Neuronal stem cell (in vitro differentiated cells): ENCODE measurements around the gene GMFB.
"Not testable (repeated sequence)": the region's sequence is repeated elsewhere in the genome, so short reads cannot be mapped to it uniquely, and the experiment has no call there.

ENCODE experiments used
- DNase-seq: peaks from one replicate; pipeline ENCODE4 v3.0.0-alpha.2; 2013; ENCODE audit warnings: low spot score
- H2AFZ ChIP-seq: one replicate; pipeline ENCODE4 v1.6.1; 2013; ENCODE audit warnings: mild to moderate bottlenecking, low read length, inconsistent platforms
- H2AK5ac ChIP-seq: 2 replicates; pipeline ENCODE4 v1.6.1; 2013; ENCODE audit warnings: low read depth, mild to moderate bottlenecking, inconsistent platforms, low read length, moderate library complexity, mixed read lengths
- H2BK120ac ChIP-seq: 2 replicates; pipeline ENCODE4 v1.6.1; 2013; ENCODE audit warnings: low read depth, mild to moderate bottlenecking, inconsistent platforms, low read length, moderate library complexity, mixed read lengths
- H2BK12ac ChIP-seq: one replicate; pipeline ENCODE4 v1.6.1; 2013; ENCODE audit warnings: low read length, inconsistent platforms
- H2BK15ac ChIP-seq: 2 replicates; pipeline ENCODE4 v1.6.1; 2013; ENCODE audit warnings: mild to moderate bottlenecking, low read length, inconsistent platforms, mixed read lengths
- H2BK5ac ChIP-seq: one replicate; pipeline ENCODE4 v1.6.1; 2013; ENCODE audit warnings: inconsistent platforms, mild to moderate bottlenecking, low read length, moderate library complexity
- H3K14ac ChIP-seq: one replicate; pipeline ENCODE4 v1.6.1; 2013; ENCODE audit warnings: low read length, inconsistent platforms
- H3K18ac ChIP-seq: 2 replicates; pipeline ENCODE4 v1.6.1; 2013; ENCODE audit warnings: low read length, inconsistent platforms
- H3K23ac ChIP-seq: 2 replicates; pipeline ENCODE4 v1.6.1; 2013; ENCODE audit warnings: low read depth, mild to moderate bottlenecking, mixed read lengths, low read length, inconsistent platforms; ENCODE audit not compliant: poor library complexity
- H3K27ac ChIP-seq: replicated peaks from 3 replicates; pipeline ENCODE4 v1.5.1; 2013; ENCODE audit warnings: low read length, inconsistent platforms
- H3K27me3 ChIP-seq, 3 experiments: 2 replicates each; pipeline ENCODE4 v1.6.1; 2013; ENCODE audit warnings: low read length in 3 of 3, mild to moderate bottlenecking in 2 of 3, inconsistent platforms in 1 of 3, low read depth in 1 of 3, mixed read lengths in 1 of 3, moderate library complexity in 1 of 3; ENCODE audit not compliant: control insufficient read depth in 3 of 3, insufficient read depth in 3 of 3
- H3K36me3 ChIP-seq, 2 donors: replicated peaks in 1 of 2; 2 replicates each; pipeline ENCODE4 v1.6.1; 2013; ENCODE audit warnings: low read length in 2 of 2; ENCODE audit not compliant: control insufficient read depth in 2 of 2, insufficient read depth in 2 of 2
- H3K4ac ChIP-seq: 2 replicates; pipeline ENCODE4 v1.6.1; 2013; ENCODE audit warnings: inconsistent platforms, mild to moderate bottlenecking, low read length, moderate library complexity
- H3K4me1 ChIP-seq, 2 donors: 1 replicate in 1 of 2; 2 replicates in 1 of 2; pipeline ENCODE4 v1.6.1; 2013; ENCODE audit warnings: low read length in 2 of 2, low read depth in 1 of 2; ENCODE audit not compliant: control insufficient read depth in 2 of 2, insufficient read depth in 1 of 2
- H3K4me2 ChIP-seq: one replicate; pipeline ENCODE4 v1.6.1; 2013; ENCODE audit warnings: mild to moderate bottlenecking, low read length, inconsistent platforms; ENCODE audit not compliant: insufficient read depth, poor library complexity, severe bottlenecking
- H3K4me3 ChIP-seq, 2 donors: 2 replicates each; pipeline ENCODE4 v1.5.1; 2013; ENCODE audit warnings: low read length in 2 of 2, mild to moderate bottlenecking in 2 of 2, inconsistent platforms in 1 of 2, moderate library complexity in 1 of 2
- H3K79me1 ChIP-seq: one replicate; pipeline ENCODE4 v1.6.1; 2013; ENCODE audit warnings: low read depth, mild to moderate bottlenecking, inconsistent platforms, low read length, moderate library complexity
- H3K9ac ChIP-seq: one replicate; pipeline ENCODE4 v1.6.1; 2013; ENCODE audit warnings: mild to moderate bottlenecking, low read depth, low read length, inconsistent platforms; ENCODE audit not compliant: poor library complexity
- H3K9me3 ChIP-seq, 2 donors: replicated peaks in 1 of 2; 2 replicates each; pipeline versions ENCODE3 to v1.6.1; 2013; ENCODE audit warnings: low read length in 2 of 2, mild to moderate bottlenecking in 2 of 2, inconsistent platforms in 1 of 2, low read depth in 1 of 2, mixed read lengths in 1 of 2, moderate library complexity in 1 of 2; ENCODE audit not compliant: control insufficient read depth in 2 of 2, insufficient read depth in 1 of 2
- H4K8ac ChIP-seq: one replicate; pipeline ENCODE4 v1.6.1; 2013; ENCODE audit warnings: low read depth, mild to moderate bottlenecking, inconsistent platforms, low read length, moderate library complexity
- H4K91ac ChIP-seq: one replicate; pipeline ENCODE4 v1.6.1; 2013; ENCODE audit warnings: low read length, low read depth, mild to moderate bottlenecking, inconsistent platforms; ENCODE audit not compliant: poor library complexity
- WGBS, 2 donors: extraction: QIAGEN DNeasy Blood & Tissue Kit; methylation state at CpG; one replicate each; pipeline ENCODE4 v1.1.7; 2013; ENCODE audit warnings: missing lambda C conversion rate in 2 of 2, mixed read lengths in 1 of 2; ENCODE audit not compliant: insufficient read length in 2 of 2, insufficient replicate concordance in 1 of 2; ENCODE audit errors: extremely low coverage in 2 of 2; 5-methylcytosine and 5-hydroxymethylcytosine counted together

Gene GMFB

DNA sequence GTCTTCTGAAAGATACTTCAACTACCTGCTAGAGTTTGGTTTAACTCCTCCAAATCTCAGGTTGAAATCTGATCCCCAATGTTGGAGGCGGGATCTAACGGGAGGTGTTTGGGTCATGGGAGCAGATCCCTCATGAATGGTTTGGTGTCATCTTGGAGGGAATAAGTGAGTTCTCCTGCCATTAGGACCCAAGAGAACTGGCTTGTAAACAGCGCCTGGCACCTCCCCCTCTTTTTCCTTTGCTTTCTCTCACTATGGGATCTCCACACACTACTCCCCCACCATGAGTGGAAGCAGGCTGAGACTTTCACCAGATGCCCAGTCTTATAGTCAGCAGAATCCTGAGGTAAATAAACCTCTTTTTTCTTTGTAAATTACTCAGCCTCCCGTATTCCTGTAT lies 50.1 kb downstream of the GMFB start:
- no CpG with 5 or more reads among the region's 4 CpGs for WGBS, 2 donors

DNA sequence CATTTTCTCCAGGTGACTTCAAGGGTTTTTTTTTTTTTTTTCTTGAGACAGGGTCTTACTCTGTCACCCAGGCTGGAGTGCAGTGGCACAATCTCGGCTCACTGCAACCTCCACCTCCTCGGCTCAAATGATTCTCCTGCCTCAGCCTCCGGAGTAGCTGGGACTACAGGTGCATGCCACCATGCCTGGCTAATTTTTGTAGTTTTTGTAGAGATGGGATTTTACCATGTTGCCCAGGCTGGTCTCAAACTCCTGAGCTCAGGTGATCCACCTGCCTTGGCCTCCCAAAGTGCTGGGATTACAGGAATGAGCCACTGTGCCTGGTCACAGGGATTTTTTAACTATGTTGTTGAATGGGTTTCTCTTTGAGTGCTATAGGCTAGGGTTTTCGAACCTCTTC lies 50.8 kb downstream of the GMFB start:
- H3K23ac ChIP-seq, H2BK12ac ChIP-seq, H2BK15ac ChIP-seq, H2BK120ac ChIP-seq, H3K4ac ChIP-seq, DNase-seq, H3K18ac ChIP-seq, H4K91ac ChIP-seq, H3K14ac ChIP-seq, H3K9ac ChIP-seq, H4K8ac ChIP-seq, H3K4me3 ChIP-seq, H3K9me3 ChIP-seq, H2AFZ ChIP-seq, H3K4me2 ChIP-seq, H2AK5ac ChIP-seq, H2BK5ac ChIP-seq, H3K27ac ChIP-seq, H3K27me3 ChIP-seq, H3K79me1 ChIP-seq: not testable (repeated sequence)
- Histone ChIP-seq H3K4me1 (peaks cover 9 to 11% of the 10 kb centered on the region in 2 donors), H3K36me3 (peaks cover 0 to 51% of the 10 kb centered on the region in 2 donors)
- no CpG with 5 or more reads among the region's 4 CpGs for WGBS, 2 donors

More for the DNA sequence above, 50.1 kb downstream of the GMFB start:
- Histone ChIP-seq H3K36me3 (peaks cover 0 to 43% of the 10 kb centered on the region in 2 donors), H3K18ac (no peak overlapping the region), H2BK12ac (no peak overlapping the region), H3K23ac (no peak overlapping the region), H2AFZ (no peak overlapping the region), H3K27me3 (no peaks in the 10 kb centered on the region), H2BK120ac (no peak overlapping the region), H3K9me3 (peaks cover 0 to 9% of the 10 kb centered on the region in 2 donors), H4K91ac (no peak overlapping the region), H3K4me1 (peaks cover 9 to 11% of the 10 kb centered on the region in 2 donors), H3K4me3 (no peak overlapping the region), H4K8ac (no peak overlapping the region), H3K4ac (no peak overlapping the region), H3K79me1 (peaks cover 2% of the 10 kb centered on the region), H2BK15ac (no peak overlapping the region), H3K4me2 (no peak overlapping the region), H3K9ac (no peak overlapping the region), H2AK5ac (no peak overlapping the region), H3K14ac (no peak overlapping the region), H2BK5ac (no peak overlapping the region), H3K27ac (peak overlapping the region; percentile 6)
- DNase-seq: no peak

DNA sequence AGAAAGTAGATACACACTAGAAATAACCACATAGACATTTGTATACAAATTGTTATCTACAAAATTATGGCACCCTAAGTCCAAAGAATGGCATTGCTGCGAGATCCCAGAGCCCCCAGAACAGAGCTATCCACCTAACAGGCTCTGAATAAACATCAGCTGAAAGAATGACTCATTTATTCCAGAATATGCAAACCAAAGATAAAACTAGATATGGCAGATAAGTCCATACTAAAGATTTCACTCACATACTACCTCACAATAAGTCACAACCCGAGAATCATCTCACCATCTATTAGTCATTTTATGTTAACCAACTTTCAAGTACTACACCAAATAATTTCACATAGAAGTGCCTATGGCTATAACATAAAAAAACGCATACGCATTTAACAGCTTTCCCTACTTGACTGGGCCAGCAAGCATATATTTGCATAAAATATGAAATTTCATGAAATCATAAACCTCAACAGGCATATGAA lies 53.2 kb downstream of the GMFB start:
- Histone ChIP-seq H2AFZ (no peak overlapping the region), H3K27ac (no peak overlapping the region), H3K27me3 (no peaks in the 10 kb centered on the region), H3K4me1 (peaks cover 8 to 9% of the 10 kb centered on the region in 2 donors), H4K8ac (no peak overlapping the region), H2BK15ac (no peak overlapping the region), H3K18ac (no peak overlapping the region), H3K79me1 (peaks cover 4% of the 10 kb centered on the region), H3K9me3 (peaks cover 0 to 9% of the 10 kb centered on the region in 2 donors), H3K9ac (no peak overlapping the region), H3K4me2 (no peak overlapping the region), H2BK120ac (no peak overlapping the region), H2AK5ac (no peak overlapping the region), H3K23ac (no peak overlapping the region), H2BK5ac (no peak overlapping the region), H3K4ac (no peak overlapping the region), H4K91ac (no peak overlapping the region), H3K14ac (no peak overlapping the region), H2BK12ac (no peak overlapping the region), H3K4me3 (no peak overlapping the region), H3K36me3 (peaks cover 0 to 74% of the 10 kb centered on the region in 2 donors)
- DNase-seq: no peak
- WGBS, 2 donors: no CpG with 5 or more reads among the region's 4 CpGs

DNA sequence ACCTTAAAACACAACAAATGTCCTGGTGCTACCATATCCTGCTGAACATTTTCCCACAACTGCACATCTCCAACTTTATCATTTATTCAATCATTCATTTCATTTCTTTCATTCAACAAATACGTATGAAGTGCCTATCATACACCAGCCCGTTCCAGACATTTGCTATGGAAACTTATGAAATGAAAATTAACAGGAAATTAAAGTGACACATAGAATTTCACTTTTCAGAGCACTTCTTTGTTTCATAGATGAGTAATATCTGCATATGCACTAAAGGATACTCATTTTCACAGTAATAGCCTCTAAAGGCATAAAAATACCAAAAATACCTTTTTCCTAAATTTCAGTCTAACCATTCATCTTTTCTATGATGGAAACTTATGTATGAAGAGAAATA lies 60.3 kb downstream of the GMFB start:
- Histone ChIP-seq H2AFZ (no peak overlapping the region), H3K36me3 (peaks cover 9 to 98% of the 10 kb centered on the region in 2 donors), H3K18ac (no peak overlapping the region), H2BK120ac (no peak overlapping the region), H3K14ac (no peak overlapping the region), H3K9ac (no peak overlapping the region), H2BK15ac (no peak overlapping the region), H4K91ac (no peak overlapping the region), H3K4me1 (no peaks in the 10 kb centered on the region), H3K27ac (no peak overlapping the region), H3K4me3 (no peak overlapping the region), H3K4ac (no peak overlapping the region), H3K9me3 (no peaks in the 10 kb centered on the region), H3K4me2 (no peak overlapping the region), H3K23ac (no peak overlapping the region), H3K79me1 (peaks cover 2% of the 10 kb centered on the region), H4K8ac (no peak overlapping the region), H2BK5ac (no peak overlapping the region), H2AK5ac (no peak overlapping the region), H3K27me3 (no peaks in the 10 kb centered on the region), H2BK12ac (no peak overlapping the region)
- DNase-seq: no peak
- WGBS, 2 donors: 100% methylated on average over 1 of the region's 2 CpGs; no CpG with 5 or more reads in 1 of the 2 donors
